HEK293 (cell line): ENCODE data around the gene TBC1D17.
A peak's percentile ranks its signal among the peaks of the same experiment; 100 is the strongest.

Experiments
- CTCF ChIA-PET: fragments of 350-600 bp; formaldehyde crosslinking; extraction: SDS; loops from one replicate; lab custom pipeline; 2021; ENCODE audit warnings: antibody characterized with exemption; lab: Yijun Ruan, JAX
- POLR2A ChIA-PET: fragments of 300-600 bp; formaldehyde crosslinking; extraction: SDS; loops from one replicate; lab custom pipeline; 2020; ENCODE audit warnings: antibody characterized with exemption, inconsistent platforms; lab: Yijun Ruan, JAX
- H3K27ac ChIP-seq: fragments of 200-500 bp; sonication (Bioruptor generic); 2 replicates; pipeline ENCODE4 v1.5.1; 2014; ENCODE audit warnings: low read depth, low read length, control low read depth, inconsistent platforms; ENCODE audit errors: extremely low read depth
- H3K36me3 ChIP-seq, 2 experiments: fragments of 200-500 bp in 1 of 2; sonication (Bioruptor generic) in 1 of 2; 1 replicate in 1 of 2; 2 replicates in 1 of 2; pipeline ENCODE4 v1.5.1; 2014 to 2017; ENCODE audit warnings: inconsistent platforms in 2 of 2, low read length in 2 of 2; ENCODE audit not compliant: control insufficient read depth in 2 of 2, insufficient read depth in 1 of 2
- H3K4me1 ChIP-seq: fragments of 200-500 bp; sonication (Bioruptor generic); 2 replicates; pipeline ENCODE4 v1.5.1; 2014; ENCODE audit warnings: mild to moderate bottlenecking, low read length, inconsistent platforms; ENCODE audit not compliant: control insufficient read depth, insufficient read depth
- H3K4me3 ChIP-seq: 2 replicates; pipeline ENCODE4 v1.5.1; 2011; ENCODE audit warnings: low read depth, mild to moderate bottlenecking, control low read depth, low read length, moderate library complexity
- H3K9me3 ChIP-seq: fragments of 200-500 bp; sonication (Bioruptor generic); 2 replicates; pipeline ENCODE4 v1.5.1; 2014; ENCODE audit warnings: low read depth, low read length, inconsistent platforms; ENCODE audit not compliant: control insufficient read depth, insufficient read depth
- KLF7 ChIP-seq: fragments of 450-650 bp; formaldehyde crosslinking; IDR thresholded peaks from 2 replicates; pipeline ENCODE4 v1.5.1; 2016; ENCODE audit warnings: missing biosample characterization, missing genetic modification characterization, borderline replicate concordance
- OSR2 ChIP-seq: fragments of 450-650 bp; formaldehyde crosslinking; IDR thresholded peaks from 2 replicates; pipeline ENCODE4 v1.5.1; 2016; ENCODE audit warnings: missing biosample characterization, missing genetic modification characterization
- OVOL3 ChIP-seq: fragments of 450-650 bp; formaldehyde crosslinking; IDR thresholded peaks from 2 replicates; pipeline ENCODE4 v1.5.1; 2016; ENCODE audit warnings: missing biosample characterization, missing genetic modification characterization
- SP3 ChIP-seq: fragments of 450-650 bp; formaldehyde crosslinking; IDR thresholded peaks from 2 replicates; pipeline ENCODE4 v1.5.1; 2016; ENCODE audit warnings: missing biosample characterization, missing genetic modification characterization
- YY2 ChIP-seq: fragments of 450-650 bp; formaldehyde crosslinking; IDR thresholded peaks from 2 replicates; pipeline ENCODE4 v1.5.1; 2016; ENCODE audit warnings: missing biosample characterization, missing genetic modification characterization
- ZBTB21 ChIP-seq: fragments of 450-650 bp; formaldehyde crosslinking; IDR thresholded peaks from 2 replicates; pipeline ENCODE4 v1.5.1; 2017; ENCODE audit warnings: missing biosample characterization, missing genetic modification characterization
- ZFHX2 ChIP-seq: fragments of 450-650 bp; formaldehyde crosslinking; conservative IDR thresholded peaks from 2 replicates; pipeline ENCODE4 v1.5.1; 2016; ENCODE audit warnings: missing biosample characterization, missing genetic modification characterization
- ZNF121 ChIP-seq: fragments of 450-650 bp; formaldehyde crosslinking; IDR thresholded peaks from 2 replicates; pipeline ENCODE4 v1.5.1; 2016; ENCODE audit warnings: missing biosample characterization, missing genetic modification characterization
- ZNF138 ChIP-seq: fragments of 450-650 bp; formaldehyde crosslinking; IDR thresholded peaks from 2 replicates; pipeline ENCODE4 v1.5.1; 2016; ENCODE audit warnings: missing biosample characterization, missing genetic modification characterization, borderline replicate concordance
- ZNF155 ChIP-seq: fragments of 450-650 bp; formaldehyde crosslinking; IDR thresholded peaks from 2 replicates; pipeline ENCODE4 v1.5.1; 2016; ENCODE audit warnings: missing biosample characterization, missing genetic modification characterization
- ZNF202 ChIP-seq: fragments of 450-650 bp; formaldehyde crosslinking; IDR thresholded peaks from 2 replicates; pipeline ENCODE4 v1.5.1; 2016; ENCODE audit warnings: missing biosample characterization, missing genetic modification characterization, borderline replicate concordance
- ZNF239 ChIP-seq: fragments of 450-650 bp; formaldehyde crosslinking; IDR thresholded peaks from 2 replicates; pipeline ENCODE4 v1.5.1; 2016; ENCODE audit warnings: missing biosample characterization, missing genetic modification characterization
- ZNF302 ChIP-seq: fragments of 450-650 bp; formaldehyde crosslinking; IDR thresholded peaks from 2 replicates; pipeline ENCODE4 v1.5.1; 2016; ENCODE audit warnings: missing biosample characterization, missing genetic modification characterization, low read depth
- ZNF335 ChIP-seq: fragments of 450-650 bp; formaldehyde crosslinking; conservative IDR thresholded peaks from 2 replicates; pipeline ENCODE4 v1.5.1; 2016; ENCODE audit warnings: missing biosample characterization, missing genetic modification characterization
- ZNF366 ChIP-seq: fragments of 450-650 bp; formaldehyde crosslinking; conservative IDR thresholded peaks from 2 replicates; pipeline ENCODE4 v1.5.1; 2016; ENCODE audit warnings: missing biosample characterization, missing genetic modification characterization
- ZNF558 ChIP-seq: fragments of 450-650 bp; formaldehyde crosslinking; IDR thresholded peaks from 2 replicates; pipeline ENCODE4 v1.5.1; 2016; ENCODE audit warnings: missing biosample characterization, missing genetic modification characterization
- ZNF791 ChIP-seq: fragments of 450-650 bp; formaldehyde crosslinking; IDR thresholded peaks from 2 replicates; pipeline ENCODE4 v1.5.1; 2016; ENCODE audit warnings: missing biosample characterization, missing genetic modification characterization
- TF ChIP-seq, protein P1 (sequence below): fragments of 450-650 bp; formaldehyde crosslinking; IDR thresholded peaks from 2 replicates; pipeline ENCODE4 v1.5.1; 2016; ENCODE audit warnings: missing biosample characterization, missing genetic modification characterization
- TF ChIP-seq, protein P2 (sequence below): fragments of 450-650 bp; formaldehyde crosslinking; IDR thresholded peaks from 2 replicates; pipeline ENCODE4 v1.5.1; 2016; ENCODE audit warnings: missing biosample characterization, missing genetic modification characterization
- TF ChIP-seq, protein P3 (sequence below): fragments of 450-650 bp; formaldehyde crosslinking; IDR thresholded peaks from 2 replicates; pipeline ENCODE4 v1.5.1; 2016; ENCODE audit warnings: missing biosample characterization, missing genetic modification characterization
- TF ChIP-seq, protein P4 (sequence below): fragments of 450-650 bp; formaldehyde crosslinking; IDR thresholded peaks from 2 replicates; pipeline ENCODE4 v1.5.1; 2016; ENCODE audit warnings: missing biosample characterization, missing genetic modification characterization
- TF ChIP-seq, protein P5 (sequence below): fragments of 450-650 bp; formaldehyde crosslinking; IDR thresholded peaks from 2 replicates; pipeline ENCODE4 v1.5.1; 2017; ENCODE audit warnings: missing biosample characterization, missing genetic modification characterization
- TF ChIP-seq, protein P6 (sequence below): fragments of 450-650 bp; IDR thresholded peaks from 2 replicates; pipeline ENCODE4 v1.5.1; 2018; ENCODE audit warnings: missing biosample characterization, missing genetic modification characterization

TBC1D17 gene

DNA sequence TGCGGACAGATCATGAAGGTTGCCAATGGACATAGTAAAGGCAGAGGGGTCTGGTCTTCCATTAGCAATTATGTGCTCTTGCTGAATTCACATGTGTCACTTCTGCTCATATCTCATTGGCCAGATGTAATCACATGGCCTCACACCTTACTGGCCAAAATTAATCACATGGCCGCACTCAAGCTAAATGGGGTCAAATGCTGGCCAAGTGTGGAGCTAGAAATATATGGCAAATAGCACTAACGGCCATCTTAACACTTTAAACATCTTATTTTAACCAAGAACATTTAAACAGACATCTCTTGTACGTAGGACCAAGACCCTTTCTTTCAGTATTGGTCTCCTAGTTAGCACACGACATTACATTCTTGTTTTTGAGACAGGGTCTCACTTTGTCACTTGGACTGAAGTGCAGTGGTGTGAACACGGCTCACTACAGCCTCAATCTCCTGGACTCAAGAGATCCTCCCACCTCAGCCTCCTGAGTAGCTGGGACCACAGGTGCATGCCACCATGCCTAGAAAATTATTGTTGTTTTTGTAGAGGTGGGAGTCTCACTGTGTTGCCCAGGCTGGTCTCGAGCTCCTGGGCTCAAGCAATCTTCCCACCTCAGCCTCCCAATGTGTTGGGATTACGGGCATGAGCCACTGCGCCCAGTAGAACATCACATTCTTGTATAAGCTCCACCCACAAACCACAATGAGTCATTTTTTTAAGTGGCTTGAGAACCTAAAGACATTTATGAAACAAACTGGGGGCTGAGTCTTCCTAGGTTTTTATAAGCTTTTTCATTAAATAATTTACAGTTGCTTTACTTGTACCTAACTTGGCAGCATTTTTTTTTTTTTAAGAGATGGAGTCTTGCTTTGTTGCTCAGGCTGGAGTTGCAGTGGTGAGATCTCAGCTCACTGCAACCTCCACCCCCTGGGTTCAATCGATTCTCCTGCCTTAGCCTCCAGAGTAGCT is 29.5 kb upstream of the TBC1D17 start:
- peaks cover 6% of the 10 kb centered on the region; the same call in 1 of the 2 replicates for H3K4me1 ChIP-seq
- no peak overlapping the region for H3K27ac ChIP-seq
- H3K36me3 ChIP-seq: no peaks in the 10 kb centered on the region
- no peak overlapping the region for H3K4me3 ChIP-seq
- H3K9me3 ChIP-seq: no peaks in the 10 kb centered on the region
- POLR2A ChIA-PET: interaction anchor here (0.5 to 8.8 kb wide), 14 partner anchors 9 to 267 kb away, joined by 3 to 128 read pairs (median 4); partner anchors contain the start of genes AP2A1, NOSIP, PNKP and RRAS
- CTCF ChIA-PET: interaction anchor here (0.6 to 2.8 kb wide), 9 partner anchors 10 to 345 kb away, joined by 3 to 13 read pairs (median 3); no protein-coding TSS in a partner anchor
- TF ChIP-seq ZNF791 (tag by site-specific recombination) (no peak), ZNF138 (tag by site-specific recombination) (no peak), ZNF302 (tag by site-specific recombination) (no peak), YY2 (tag by site-specific recombination) (no peak), ZNF155 (no peak), ZBTB21 (tag by site-specific recombination) (no peak), SP3 (peak; percentile 50), ZNF121 (peak; percentile 73; the same call in 1 of the 2 replicates), ZNF239 (no peak), ZNF558 (tag by site-specific recombination) (peak; percentile 47; the same call in 1 of the 2 replicates), ZNF335 (tag by site-specific recombination) (peak; percentile 23; the same call in 1 of the 2 replicates), OSR2 (tag by site-specific recombination) (peak; percentile 44; the same call in 1 of the 2 replicates), ZNF366 (0 out of 2 replicates have a peak, but pooled peaks have one; percentile 29), KLF7 (tag by site-specific recombination) (no peak), OVOL3 (tag by site-specific recombination) (no peak), ZNF202 (tag by site-specific recombination) (no peak), ZFHX2 (tag by site-specific recombination) (peak; percentile 45)
- TF ChIP-seq, protein P1, sequence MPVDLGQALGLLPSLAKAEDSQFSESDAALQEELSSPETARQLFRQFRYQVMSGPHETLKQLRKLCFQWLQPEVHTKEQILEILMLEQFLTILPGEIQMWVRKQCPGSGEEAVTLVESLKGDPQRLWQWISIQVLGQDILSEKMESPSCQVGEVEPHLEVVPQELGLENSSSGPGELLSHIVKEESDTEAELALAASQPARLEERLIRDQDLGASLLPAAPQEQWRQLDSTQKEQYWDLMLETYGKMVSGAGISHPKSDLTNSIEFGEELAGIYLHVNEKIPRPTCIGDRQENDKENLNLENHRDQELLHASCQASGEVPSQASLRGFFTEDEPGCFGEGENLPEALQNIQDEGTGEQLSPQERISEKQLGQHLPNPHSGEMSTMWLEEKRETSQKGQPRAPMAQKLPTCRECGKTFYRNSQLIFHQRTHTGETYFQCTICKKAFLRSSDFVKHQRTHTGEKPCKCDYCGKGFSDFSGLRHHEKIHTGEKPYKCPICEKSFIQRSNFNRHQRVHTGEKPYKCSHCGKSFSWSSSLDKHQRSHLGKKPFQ (tag by site-specific recombination): peak; percentile 80; the same call in 1 of the 2 replicates
- TF ChIP-seq, protein P2, sequence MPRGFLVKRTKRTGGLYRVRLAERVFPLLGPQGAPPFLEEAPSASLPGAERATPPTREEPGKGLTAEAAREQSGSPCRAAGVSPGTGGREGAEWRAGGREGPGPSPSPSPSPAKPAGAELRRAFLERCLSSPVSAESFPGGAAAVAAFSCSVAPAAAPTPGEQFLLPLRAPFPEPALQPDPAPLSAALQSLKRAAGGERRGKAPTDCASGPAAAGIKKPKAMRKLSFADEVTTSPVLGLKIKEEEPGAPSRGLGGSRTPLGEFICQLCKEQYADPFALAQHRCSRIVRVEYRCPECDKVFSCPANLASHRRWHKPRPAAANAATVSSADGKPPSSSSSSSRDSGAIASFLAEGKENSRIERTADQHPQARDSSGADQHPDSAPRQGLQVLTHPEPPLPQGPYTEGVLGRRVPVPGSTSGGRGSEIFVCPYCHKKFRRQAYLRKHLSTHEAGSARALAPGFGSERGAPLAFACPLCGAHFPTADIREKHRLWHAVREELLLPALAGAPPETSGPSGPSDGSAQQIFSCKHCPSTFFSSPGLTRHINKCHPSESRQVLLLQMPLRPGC: no peak
- TF ChIP-seq, protein P3, sequence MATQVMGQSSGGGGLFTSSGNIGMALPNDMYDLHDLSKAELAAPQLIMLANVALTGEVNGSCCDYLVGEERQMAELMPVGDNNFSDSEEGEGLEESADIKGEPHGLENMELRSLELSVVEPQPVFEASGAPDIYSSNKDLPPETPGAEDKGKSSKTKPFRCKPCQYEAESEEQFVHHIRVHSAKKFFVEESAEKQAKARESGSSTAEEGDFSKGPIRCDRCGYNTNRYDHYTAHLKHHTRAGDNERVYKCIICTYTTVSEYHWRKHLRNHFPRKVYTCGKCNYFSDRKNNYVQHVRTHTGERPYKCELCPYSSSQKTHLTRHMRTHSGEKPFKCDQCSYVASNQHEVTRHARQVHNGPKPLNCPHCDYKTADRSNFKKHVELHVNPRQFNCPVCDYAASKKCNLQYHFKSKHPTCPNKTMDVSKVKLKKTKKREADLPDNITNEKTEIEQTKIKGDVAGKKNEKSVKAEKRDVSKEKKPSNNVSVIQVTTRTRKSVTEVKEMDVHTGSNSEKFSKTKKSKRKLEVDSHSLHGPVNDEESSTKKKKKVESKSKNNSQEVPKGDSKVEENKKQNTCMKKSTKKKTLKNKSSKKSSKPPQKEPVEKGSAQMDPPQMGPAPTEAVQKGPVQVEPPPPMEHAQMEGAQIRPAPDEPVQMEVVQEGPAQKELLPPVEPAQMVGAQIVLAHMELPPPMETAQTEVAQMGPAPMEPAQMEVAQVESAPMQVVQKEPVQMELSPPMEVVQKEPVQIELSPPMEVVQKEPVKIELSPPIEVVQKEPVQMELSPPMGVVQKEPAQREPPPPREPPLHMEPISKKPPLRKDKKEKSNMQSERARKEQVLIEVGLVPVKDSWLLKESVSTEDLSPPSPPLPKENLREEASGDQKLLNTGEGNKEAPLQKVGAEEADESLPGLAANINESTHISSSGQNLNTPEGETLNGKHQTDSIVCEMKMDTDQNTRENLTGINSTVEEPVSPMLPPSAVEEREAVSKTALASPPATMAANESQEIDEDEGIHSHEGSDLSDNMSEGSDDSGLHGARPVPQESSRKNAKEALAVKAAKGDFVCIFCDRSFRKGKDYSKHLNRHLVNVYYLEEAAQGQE: no peak
- TF ChIP-seq, protein P4, sequence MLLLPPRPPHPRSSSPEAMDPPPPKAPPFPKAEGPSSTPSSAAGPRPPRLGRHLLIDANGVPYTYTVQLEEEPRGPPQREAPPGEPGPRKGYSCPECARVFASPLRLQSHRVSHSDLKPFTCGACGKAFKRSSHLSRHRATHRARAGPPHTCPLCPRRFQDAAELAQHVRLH: 0 out of 2 replicates have a peak, but pooled peaks have one; percentile 14
- TF ChIP-seq, protein P5, sequence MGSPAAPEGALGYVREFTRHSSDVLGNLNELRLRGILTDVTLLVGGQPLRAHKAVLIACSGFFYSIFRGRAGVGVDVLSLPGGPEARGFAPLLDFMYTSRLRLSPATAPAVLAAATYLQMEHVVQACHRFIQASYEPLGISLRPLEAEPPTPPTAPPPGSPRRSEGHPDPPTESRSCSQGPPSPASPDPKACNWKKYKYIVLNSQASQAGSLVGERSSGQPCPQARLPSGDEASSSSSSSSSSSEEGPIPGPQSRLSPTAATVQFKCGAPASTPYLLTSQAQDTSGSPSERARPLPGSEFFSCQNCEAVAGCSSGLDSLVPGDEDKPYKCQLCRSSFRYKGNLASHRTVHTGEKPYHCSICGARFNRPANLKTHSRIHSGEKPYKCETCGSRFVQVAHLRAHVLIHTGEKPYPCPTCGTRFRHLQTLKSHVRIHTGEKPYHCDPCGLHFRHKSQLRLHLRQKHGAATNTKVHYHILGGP (tag by site-specific recombination): no peak
- TF ChIP-seq, protein P6, sequence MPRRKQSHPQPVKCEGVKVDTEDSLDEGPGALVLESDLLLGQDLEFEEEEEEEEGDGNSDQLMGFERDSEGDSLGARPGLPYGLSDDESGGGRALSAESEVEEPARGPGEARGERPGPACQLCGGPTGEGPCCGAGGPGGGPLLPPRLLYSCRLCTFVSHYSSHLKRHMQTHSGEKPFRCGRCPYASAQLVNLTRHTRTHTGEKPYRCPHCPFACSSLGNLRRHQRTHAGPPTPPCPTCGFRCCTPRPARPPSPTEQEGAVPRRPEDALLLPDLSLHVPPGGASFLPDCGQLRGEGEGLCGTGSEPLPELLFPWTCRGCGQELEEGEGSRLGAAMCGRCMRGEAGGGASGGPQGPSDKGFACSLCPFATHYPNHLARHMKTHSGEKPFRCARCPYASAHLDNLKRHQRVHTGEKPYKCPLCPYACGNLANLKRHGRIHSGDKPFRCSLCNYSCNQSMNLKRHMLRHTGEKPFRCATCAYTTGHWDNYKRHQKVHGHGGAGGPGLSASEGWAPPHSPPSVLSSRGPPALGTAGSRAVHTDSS (tag by site-specific recombination): no peak
